ENCODE measurements around the gene PUDP. TPM values are rescaled to one million over a fixed set of nuclear protein-coding genes. Genes with fewer than 3 reads are reported as not detected.

Gene PUDP
- total and polyA plus RNA-seq, 8 donors, result 3.3 to 20.2 (median 8.7) TPM

DNA sequence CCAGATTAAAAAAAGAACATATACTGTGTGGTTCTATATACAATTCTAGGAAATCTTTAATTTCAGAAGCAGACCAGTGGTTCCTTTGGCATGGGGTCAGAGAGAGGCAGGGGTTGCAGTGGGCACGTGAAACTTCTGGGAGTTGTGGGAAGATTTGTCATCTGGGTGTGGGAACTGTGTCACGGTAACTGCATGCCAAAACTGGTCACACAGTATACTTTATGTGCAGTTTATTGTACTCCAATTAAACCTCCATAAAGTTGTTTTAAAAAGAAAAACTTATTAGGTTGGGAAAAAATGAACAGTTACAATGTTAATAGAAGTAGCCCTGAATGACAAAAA lies 27.1 kb downstream of the PUDP start:
- H3K27ac ChIP-seq, result peak overlapping the region in 2 of 4 donors; percentile 48 to 70
- no peak for FAIRE-seq

GRCh38 chrX:7119950-7120877 lies 27.7 kb downstream of the PUDP start:
- ATAC-seq (peak; percentile 78 to 92 (median 88)), FAIRE-seq (no peak), DNase-seq (no peak)
- Histone ChIP-seq H3K9me3 (no peaks in the 10 kb centered on the region), H3K4me1 (peaks cover 20 to 30% (median 22%) of the 10 kb centered on the region in 3 donors), H3K4me3 (no peak overlapping the region), H3K27me3 (no peaks in the 10 kb centered on the region), H3K36me3 (no peaks in the 10 kb centered on the region), H3K27ac (peak overlapping the region in 3 of 4 donors; percentile 4 to 70 (median 48))
- intact Hi-C loops (cut with DNase I), result no loop called here
- 62 to 81% methylated on average over 7 of the region's 7 CpGs for WGBS, 2 donors
- TF ChIP-seq, protein P1, sequence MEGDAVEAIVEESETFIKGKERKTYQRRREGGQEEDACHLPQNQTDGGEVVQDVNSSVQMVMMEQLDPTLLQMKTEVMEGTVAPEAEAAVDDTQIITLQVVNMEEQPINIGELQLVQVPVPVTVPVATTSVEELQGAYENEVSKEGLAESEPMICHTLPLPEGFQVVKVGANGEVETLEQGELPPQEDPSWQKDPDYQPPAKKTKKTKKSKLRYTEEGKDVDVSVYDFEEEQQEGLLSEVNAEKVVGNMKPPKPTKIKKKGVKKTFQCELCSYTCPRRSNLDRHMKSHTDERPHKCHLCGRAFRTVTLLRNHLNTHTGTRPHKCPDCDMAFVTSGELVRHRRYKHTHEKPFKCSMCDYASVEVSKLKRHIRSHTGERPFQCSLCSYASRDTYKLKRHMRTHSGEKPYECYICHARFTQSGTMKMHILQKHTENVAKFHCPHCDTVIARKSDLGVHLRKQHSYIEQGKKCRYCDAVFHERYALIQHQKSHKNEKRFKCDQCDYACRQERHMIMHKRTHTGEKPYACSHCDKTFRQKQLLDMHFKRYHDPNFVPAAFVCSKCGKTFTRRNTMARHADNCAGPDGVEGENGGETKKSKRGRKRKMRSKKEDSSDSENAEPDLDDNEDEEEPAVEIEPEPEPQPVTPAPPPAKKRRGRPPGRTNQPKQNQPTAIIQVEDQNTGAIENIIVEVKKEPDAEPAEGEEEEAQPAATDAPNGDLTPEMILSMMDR (IDR thresholded peaks at IDR 0.05), result no peak

More for the DNA sequence above, 27.1 kb downstream of the PUDP start:
- 6 to 7% methylated on average over 2 of the region's 2 CpGs for WGBS, 2 donors
- peak; percentile 25 to 60 (median 54) for ATAC-seq
- TF ChIP-seq, protein P1 (IDR thresholded peaks at IDR 0.05), result no peak
- Histone ChIP-seq H3K36me3 (no peaks in the 10 kb centered on the region), H3K27me3 (no peaks in the 10 kb centered on the region), H3K4me1 (peaks cover 20 to 27% (median 22%) of the 10 kb centered on the region in 3 donors), H3K4me3 (no peak overlapping the region), H3K9me3 (no peaks in the 10 kb centered on the region)
- intact Hi-C loops (cut with DNase I), result no loop called here
- no peak for DNase-seq

DNA sequence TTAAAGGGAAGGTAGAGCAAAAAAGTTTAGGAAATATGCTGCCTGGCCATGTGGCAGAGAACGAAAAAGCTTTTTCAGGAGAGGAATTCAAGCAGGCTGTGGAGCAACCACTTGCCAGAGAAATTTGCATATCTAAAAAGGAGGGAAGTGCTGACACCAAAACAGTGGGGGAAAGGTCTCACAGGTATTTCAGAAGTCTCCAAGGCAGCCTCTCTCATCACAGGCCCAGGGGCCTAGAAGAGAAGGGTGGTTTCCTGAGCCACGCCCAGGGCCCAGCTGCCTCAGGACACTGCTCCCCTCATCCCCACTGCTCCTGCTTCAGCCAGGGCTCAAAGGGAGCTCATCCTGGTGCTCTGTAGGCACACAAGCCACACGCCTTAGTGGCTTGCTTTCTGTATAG lies 30.4 kb downstream of the PUDP start:
- DNase-seq (no peak), FAIRE-seq (no peak), ATAC-seq (no peak)
- Histone ChIP-seq H3K9me3 (no peaks in the 10 kb centered on the region), H3K27me3 (no peaks in the 10 kb centered on the region), H3K27ac (no peak overlapping the region), H3K4me3 (no peak overlapping the region), H3K4me1 (peaks cover 20 to 30% (median 22%) of the 10 kb centered on the region in 3 donors), H3K36me3 (no peaks in the 10 kb centered on the region)
- 94 to 98% methylated on average over 3 of the region's 3 CpGs for WGBS, 2 donors
- TF ChIP-seq, protein P1 (IDR thresholded peaks at IDR 0.05), result no peak
- intact Hi-C loops (cut with DNase I), result no loop called here

DNA sequence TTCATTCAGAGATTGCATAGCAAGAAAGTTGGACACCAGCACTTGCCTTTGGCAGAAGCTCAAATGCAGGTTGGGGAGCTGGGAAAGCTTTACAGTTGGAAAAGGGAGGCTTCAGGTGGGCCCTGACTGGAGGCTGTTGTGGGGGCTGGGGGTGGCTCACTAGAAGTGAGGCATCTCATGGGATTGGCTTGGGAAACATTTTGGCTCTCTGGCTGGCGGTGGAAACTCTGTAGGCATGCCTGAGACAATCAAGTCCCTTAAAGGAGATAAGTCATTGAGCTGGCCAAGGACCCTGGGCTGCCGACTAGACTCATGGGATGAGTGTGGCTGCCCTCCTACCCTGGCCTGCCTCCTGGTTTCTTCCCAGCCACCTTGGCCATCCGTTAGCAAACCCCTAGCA lies 31.9 kb downstream of the PUDP start:
- Histone ChIP-seq H3K36me3 (no peaks in the 10 kb centered on the region), H3K27ac (no peak overlapping the region), H3K4me1 (peaks cover 18 to 29% (median 21%) of the 10 kb centered on the region in 3 donors), H3K4me3 (no peak overlapping the region), H3K9me3 (no peaks in the 10 kb centered on the region), H3K27me3 (no peaks in the 10 kb centered on the region)
- 93 to 94% methylated on average over 3 of the region's 3 CpGs for WGBS, 2 donors
- TF ChIP-seq, protein P1 (IDR thresholded peaks at IDR 0.05), result no peak
- DNase-seq (no peak), ATAC-seq (no peak), FAIRE-seq (no peak)
- intact Hi-C loops (cut with DNase I), result no loop called here

GRCh38 chrX:7115557-7115956 lies 32.4 kb downstream of the PUDP start:
- FAIRE-seq (no peak), DNase-seq (no peak), ATAC-seq (peak in 1 of 4 donors; percentile 37)
- H3K27me3 ChIP-seq, result no peaks in the 10 kb centered on the region
- H3K27ac ChIP-seq, result no peak overlapping the region
- no peaks in the 10 kb centered on the region for H3K9me3 ChIP-seq
- peaks cover 13 to 23% (median 16%) of the 10 kb centered on the region in 3 donors for H3K4me1 ChIP-seq
- no peak overlapping the region for H3K4me3 ChIP-seq
- TF ChIP-seq, protein P1 (IDR thresholded peaks at IDR 0.05), result no peak
- H3K36me3 ChIP-seq, result no peaks in the 10 kb centered on the region
- intact Hi-C loops (cut with DNase I), result no loop called here
- 72 to 76% methylated on average over 6 of the region's 6 CpGs for WGBS, 2 donors

All from pancreas (tissue), 10 donors.